Fibroblast of skin of left biceps (primary cell): ENCODE measurements around the gene KCNF1.
"Not testable (repeated sequence)": the region's sequence is repeated elsewhere in the genome, so short reads cannot be mapped to it uniquely, and the experiment has no call there.

ENCODE experiments used
- DNase-seq, 2 experiments: peaks; one replicate each; pipeline ENCODE4 v3.0.0-alpha.2; 2013; ENCODE audit warnings: low read depth in 2 of 2

Gene KCNF1

DNA sequence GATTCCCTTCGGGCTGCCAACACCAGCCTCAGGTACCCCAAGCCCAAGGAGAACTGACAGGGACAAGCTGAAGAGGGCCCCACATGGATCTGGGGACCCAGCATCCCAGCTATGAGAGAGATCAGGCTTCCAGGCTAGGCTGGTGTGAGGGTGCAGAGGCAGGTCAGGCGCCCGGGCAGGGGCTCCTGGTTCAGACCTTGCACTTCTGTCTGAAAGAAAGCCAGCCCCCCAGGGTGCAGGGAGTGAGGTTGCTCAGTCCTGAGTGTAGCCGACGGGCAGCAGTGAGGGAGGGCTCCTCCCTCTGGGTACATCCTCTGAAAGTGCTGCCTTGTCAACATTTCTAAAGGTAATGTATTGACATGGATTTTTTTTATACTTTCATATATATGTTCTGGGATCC is 33.1 kb downstream of the KCNF1 start:
- no peak for DNase-seq

DNA sequence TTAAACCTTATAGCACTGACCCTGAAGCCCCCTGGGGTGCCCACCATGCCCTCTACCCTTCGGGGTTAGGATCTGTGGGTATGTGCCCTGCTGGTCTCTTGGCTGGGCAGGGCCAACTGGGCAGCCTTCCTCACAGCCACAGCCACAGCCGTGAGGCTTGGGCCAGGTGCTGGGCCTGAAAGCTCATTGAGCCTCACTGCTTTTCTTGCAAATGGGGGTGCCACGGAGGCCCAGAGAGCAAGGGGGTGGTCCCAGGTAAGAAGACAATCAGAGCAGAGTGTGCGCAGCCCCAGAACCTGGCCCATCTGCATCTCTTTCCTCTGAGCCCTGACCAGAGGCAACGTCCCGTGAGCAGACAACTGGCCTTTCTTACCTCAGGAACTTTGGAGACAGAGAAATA is 34.7 kb downstream of the KCNF1 start:
- DNase-seq, result no peak

DNA sequence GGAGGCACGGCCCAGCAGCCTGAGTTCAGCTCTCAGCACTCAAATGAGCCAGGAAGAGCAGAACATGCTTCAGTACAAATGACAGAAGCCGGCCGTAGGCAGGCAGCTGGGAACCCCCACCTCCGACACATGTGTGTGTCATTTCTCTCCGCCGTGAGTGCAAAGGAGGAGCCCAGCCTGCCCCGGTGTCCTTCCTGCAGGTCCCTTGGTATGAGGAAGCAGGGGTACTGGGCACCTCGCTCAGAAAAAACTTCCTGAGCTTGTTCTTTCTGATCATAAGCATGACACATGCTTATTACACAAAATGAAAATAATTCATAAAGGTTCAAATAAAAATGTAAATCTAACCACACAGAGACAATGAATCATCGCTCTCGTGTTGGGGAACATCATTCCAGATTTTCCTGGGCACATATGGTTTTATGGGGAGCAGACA is 35.3 kb downstream of the KCNF1 start:
- DNase-seq, result peak; percentile 21 to 25

DNA sequence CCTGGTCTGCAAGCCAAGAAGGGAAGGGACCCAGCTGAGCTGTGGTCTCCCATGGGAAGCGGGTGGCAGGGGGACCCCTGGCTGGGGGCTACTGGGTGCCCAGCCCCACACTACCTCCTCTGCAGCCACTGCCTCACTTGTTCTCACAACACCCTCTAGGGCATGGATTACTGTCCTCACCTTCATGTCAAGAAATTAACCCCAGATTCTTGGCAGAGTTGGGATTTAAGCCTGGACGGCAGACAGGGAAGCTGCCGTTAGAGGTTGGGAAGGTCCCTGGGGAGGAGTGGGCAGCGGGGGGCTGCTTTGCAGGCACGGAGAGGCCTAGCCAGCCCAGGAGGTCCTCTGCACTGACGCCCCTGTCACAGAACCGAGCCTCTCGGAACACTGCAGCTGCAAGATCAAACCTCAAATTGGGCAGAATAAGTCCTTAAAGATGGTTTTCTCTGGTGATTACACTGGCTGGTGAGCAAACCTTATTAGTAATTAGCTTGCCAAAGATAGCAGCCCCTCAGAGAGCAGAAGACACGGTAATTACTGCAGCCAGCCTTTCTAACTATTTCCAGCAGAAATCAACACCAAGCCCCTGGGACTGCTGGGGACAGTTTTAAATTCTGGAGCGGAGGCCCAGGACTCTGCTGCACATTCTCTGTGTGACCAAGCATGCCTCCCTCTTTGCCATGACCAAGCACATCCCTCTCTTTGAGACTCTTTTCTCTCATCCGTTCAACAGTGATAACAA is 35.9 kb downstream of the KCNF1 start:
- DNase-seq, result peak; percentile 9 to 18

DNA sequence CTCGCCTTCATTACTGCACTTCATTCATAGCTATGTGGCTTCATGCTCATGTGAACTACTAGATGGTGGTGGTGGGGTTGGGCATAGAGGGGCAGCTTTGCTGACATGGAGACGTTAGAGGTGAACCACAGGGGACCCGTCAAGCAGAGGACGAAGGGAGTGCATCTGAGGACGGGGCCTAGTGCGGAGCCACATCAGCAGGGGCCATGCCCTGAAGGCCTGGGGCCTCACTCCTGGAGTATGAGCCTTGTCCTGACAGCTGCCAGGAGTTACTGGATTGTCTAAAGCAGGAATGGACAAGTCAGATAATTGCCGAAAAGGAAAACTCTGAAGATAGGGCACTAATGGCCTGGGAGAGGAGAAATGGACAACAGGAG is 36.4 kb downstream of the KCNF1 start:
- DNase-seq, result no peak

DNA sequence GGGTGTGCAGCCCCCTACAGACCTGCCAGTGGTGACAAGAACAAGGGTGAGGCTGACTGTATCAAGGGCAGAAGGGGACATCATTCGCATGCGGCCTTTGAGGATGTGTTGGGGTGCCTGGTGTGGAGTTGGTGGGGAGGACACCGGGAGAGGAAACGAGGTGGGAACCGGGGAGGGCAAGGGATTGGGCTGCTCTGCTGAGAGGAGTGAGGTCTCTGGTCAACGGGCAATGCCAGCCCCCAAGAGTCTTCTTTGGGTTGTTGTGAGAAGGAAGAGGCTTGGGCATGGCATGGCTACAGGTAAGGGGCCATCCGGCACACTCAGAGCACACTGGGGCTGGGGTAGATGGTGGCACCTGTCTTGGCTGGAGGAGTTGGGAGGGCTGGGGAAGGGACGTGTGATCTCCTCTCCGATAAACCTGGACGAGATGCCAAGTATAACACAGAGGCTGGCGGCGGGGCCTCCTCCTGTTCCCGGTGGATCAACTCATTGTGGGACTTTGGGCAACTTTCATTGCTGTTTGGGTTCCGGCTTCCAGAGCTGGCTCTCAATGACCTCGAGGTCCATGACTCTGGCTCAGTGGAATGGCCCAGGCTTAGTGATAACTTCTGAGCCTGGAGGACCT is 37.0 kb downstream of the KCNF1 start:
- DNase-seq, result no peak

DNA sequence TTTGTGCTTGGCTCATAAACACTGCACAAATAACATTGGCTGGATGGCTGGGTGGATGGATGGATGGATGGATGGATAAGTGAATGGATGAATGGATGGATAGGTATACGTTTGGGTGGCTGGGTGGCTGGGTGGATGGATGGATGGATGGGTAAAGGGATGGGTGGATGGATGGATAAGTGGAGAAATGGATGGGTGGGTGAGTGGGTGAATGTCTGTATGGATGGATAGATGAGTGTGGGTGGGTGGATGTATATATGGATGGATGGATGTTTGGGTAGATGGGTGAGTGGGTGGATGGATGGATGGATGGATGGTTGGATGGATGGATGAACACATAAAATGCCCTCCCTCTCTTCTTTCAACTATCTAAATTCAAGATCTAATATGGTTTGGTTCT is 38.1 kb downstream of the KCNF1 start:
- no peak for DNase-seq

DNA sequence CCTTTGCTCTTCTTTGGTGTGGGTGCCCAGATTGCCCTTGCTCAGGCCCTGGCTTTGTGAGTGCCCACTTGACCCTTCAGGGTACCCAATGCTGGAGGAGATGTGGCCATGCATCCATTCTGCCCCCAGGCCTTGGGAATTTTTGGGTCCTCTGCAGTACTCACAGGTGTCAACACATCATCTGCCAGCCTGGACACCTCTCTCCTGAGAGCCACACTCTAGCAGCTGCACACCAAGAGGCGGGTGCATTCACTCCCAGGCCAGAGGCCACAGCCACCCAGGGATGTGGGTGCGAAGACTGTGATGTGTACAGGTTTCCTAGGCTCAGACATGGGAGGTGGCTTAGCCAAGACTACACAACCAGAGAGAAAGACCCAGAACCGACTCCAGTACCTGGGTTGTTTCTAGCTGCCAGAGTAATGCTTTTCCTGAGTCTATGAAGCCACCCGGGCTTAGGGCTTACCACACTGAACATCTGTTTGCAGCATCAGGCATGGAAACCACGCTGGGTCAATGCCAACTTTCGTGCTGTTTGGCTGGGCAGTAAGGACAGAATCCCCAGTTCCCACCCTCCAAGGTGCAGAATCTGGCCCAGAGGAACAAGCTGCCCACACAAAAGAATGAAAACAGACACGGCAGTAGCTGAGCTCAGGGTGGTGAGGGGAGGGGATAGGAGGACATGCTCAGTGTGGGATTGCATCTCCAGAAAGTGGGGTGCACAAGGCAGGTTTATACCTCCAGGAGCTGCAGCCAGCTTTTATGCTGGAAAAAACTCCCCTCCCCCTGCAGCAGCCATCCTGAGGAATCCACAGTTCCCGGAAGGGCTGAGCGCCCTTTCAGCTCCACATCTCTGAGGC is 40.1 kb downstream of the KCNF1 start:
- no peak for DNase-seq

DNA sequence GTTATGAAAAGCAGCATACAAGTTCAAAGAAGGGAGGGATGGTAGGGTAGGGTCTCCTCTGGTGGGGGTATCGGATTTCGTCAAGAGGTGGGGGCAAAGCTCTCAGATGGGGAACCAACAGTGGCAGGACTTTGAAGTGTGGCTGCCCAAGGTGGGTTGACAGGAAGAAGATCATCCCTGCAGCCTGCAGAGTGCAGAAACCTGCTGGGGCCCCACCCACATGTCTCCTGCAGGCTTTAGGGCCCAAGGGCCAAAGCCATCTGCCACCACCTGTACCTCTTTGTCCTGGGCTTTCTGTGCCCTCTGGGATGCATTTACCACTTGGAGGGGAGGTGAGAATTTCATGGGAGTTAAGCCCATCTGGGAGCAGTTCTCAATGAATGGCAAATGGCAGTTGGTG is 42.7 kb downstream of the KCNF1 start:
- no peak for DNase-seq

DNA sequence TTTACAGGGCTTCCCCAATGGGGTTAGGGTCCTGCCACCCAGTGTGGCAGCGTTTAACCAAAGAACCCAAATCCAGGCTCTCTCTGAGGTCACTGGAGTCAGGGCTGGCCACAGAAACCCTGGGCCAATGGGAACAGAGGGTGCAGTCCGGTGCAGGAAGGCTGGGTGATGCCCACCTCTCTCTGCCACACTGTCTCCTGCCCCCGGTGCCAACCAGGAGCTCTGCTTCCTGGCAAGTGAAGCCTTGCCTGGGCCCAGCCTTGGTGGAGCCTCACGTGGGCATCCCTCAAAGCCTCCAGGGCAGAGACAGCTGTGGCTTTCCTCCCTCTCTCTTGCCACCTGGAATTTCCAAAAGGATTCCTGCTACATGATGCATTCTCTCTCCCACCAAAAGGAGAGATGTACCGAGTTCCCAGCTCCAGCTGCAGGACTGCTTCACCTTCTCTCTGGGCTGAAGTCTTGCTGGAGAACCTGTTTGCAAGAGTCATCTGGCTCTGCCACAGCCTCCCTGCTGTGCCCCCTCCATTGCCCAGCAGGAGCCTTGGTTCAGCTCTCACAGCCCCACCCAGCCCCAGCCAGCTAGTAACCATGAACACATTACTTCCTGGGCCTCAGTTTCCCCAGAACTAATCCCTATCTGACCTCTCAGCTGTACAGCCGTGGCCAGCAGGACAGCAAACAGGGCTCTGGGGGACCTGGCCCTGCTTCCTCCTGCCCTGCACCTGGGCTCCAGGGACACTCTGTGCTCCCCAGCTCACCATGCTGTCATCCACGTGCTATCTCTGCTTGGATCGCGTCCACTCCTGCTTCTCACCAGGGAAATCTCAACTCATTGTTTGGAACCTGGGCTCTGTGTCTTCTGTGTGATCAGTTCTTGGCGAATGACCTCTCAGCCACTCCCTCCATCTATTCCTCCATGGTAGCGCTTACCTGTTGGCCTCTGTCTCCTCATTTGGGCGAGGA is 43.4 kb downstream of the KCNF1 start:
- no peak for DNase-seq

DNA sequence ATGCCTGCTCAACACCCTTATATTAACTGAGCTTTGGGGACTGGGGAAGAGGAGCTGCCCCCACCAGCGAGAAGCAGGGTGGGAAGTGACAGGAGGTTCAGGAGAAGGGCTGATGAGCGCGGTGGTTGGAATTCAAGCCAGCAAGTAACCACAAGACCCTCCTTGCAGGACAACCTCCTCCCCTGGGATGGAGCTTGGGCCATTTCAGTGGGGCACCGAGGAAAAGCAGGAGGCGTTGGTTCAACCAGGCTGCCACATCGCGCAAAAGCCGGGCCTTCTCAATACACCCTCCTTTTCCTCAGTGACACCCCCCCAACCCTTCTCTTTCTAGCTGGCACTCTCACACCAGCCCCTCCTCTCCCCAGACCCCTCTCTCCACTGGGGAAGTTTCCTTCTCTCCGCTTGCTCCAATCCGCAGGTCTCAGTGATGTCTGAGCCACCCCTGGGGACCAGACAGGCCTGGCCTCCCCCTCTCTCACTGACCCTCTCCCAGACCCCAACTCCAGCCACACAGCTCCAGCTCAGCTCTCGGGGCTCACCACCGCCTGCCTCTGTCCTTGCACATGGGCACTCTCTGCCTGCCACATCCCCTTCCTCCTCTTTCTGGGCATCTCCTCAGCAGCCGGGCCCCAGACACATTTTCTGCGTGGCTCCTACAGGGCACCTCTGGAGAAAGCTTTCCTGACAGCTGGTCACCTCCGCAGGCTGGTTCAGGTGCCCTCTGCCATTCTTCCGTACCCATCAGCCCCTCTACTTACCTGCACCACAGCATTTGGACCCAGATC is 44.5 kb downstream of the KCNF1 start:
- no peak for DNase-seq

DNA sequence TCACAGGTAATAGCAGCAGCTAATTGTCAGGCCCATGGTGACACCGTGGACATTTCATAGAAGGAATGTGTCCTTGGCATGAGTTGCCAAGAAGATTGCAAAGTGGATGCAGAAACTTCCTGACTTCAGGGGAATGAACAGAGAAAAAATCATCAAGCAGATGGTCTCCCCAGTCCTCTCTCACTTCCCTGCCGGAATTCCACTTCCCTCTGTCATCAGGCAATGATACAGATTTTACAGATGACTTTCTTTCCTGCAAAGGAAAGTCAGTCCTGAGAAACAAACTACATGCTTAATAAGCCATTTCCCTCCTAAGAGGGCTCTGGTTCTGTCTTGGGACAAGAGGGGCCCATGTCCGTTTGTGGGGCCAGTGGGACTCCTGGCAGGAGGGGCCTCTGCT is 45.7 kb downstream of the KCNF1 start:
- DNase-seq, result peak; percentile 5 to 6

DNA sequence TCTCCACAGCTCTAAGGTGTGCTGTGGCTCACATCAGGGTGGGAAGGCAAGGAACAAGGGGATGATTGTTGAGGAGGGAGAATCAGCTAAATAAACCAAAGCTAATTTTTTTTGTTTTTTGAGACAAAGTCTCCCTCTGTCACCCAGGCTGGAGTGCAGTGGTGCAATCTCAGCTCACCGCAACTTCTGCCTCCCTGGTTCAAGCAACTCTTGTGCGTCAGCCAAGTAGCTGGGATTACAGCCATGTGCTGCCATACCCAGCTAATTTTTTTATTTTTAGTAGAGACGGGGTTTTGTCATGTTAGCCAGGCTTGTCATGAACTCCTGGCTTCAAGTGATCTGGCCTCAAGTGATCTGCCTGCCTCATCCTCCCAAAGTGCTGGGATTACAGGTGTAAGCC is 46.7 kb downstream of the KCNF1 start:
- DNase-seq, result not testable (repeated sequence)

DNA sequence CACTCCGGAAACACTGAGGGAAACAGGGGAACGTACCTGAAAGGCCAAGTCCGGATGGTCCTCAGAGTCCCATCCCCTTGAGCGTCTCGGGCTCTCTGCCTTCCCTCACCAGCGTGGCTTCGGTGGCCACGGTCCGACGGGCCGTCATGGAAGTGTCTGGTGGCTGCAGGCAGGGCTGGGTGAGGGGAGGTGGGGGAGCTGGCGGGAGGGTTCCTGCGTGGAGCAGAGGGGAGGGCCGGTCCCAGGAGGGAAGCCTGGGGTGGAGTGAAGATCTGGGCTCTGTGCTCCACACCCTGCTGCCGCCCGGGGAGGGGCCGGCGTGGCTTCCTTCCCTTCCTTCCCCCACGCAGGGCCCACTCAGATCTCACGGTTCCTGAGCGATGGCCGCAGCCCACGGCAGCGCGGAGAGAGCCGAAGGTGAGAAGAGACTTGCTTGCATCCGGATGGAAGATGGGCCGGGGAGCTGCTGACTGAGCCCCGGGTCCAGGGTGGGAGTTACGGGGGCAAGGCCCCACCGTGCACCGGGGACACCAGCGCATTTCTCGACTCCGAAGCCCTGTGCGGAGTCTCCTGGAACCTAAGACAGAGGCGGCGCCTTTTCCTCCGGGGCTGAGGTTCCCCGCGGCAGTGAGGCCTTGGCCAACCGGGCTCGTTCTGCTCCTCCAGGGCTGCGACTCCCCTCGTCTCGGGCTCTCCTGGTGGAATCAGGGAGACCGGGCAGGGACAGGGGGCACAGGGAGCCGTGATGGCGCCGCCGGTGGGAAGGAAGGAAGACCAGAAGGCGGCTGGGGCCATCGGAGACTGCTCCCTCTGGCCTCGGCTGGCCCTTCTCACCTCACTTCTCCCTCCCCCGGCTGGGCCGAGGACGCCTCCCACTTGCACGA is 49.1 kb downstream of the KCNF1 start:
- DNase-seq, result no peak

DNA sequence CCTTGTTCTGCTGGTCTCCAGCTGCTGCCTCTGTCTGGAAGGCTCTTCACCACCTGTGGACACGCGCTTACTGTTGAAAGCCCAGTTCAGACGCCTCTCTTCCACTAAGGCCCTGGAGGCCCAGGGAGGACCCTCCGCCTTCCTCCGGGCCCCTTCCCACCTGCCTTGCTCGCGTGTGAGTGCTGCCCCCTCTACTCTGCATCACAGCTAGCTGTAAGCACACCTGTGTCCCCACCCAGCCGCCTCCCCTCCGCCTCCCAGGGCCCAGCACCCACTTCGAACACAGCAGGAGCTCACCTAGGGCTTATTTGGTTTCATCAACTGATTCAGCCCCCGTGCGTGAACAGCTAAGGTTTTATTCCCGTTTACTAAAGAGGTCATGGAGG is 49.7 kb downstream of the KCNF1 start:
- no peak for DNase-seq

DNA sequence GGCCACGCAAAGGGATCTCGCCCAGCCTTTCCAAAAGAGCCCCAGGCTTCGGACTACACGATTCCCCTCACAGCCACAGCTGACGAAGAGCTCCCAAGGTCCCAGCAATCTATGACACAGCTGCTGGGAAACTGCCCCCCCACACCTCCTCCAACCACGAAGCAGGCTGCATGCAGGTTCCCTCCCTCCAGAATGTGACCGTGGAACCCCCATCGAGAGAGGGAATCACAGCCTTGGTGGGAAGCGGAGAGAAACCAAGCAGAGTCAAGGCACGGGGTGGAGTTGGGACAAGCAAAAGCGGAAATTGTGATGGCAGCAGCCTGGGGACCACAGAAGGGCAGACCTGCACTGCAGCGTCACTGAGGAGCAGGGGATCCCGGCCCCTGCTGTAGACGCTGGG is 50.3 kb downstream of the KCNF1 start:
- no peak for DNase-seq

DNA sequence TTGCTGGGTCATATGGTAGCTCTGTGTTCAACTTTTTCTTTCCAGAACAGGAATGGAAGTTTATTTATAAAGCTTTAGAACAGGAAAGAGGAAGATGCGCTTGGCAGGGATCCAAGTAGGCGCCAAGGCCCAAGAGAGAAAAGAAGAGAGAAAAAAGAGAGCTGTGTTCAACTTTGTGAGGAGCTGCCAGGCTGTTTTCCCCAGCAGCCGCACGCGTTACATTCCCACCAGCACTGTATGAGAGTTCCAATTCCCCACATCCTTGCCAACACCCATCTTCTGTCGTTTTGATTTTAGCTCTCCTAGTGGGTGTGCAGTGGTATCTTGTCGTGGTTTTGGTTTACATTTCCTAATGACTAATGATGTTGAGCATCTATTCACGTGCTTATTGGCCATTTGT is 51.4 kb downstream of the KCNF1 start:
- DNase-seq, result peak; percentile 9 to 10
